Esophagus muscularis mucosa (tissue), 4 donors: Measurements from ENCODE around the gene MXI1. TPM values are rescaled to one million over a fixed set of nuclear protein-coding genes. Genes with fewer than 3 reads are reported as not detected.

Experiments used
- DNase-seq: peaks from one replicate; pipeline ENCODE4 v3.0.0-alpha.2; 2017; ENCODE audit errors: extremely low spot score
- H3K27ac ChIP-seq, 4 donors: fragments of 200-600 bp; sonication (generic); replicated peaks in 1 of 4; 1 replicate in 3 of 4; 2 replicates in 1 of 4; pipeline ENCODE4 v1.5.1; 2016 to 2019; ENCODE audit warnings: mild to moderate bottlenecking in 1 of 4
- H3K27me3 ChIP-seq, 4 donors: fragments of 200-600 bp; sonication (generic); one replicate each; pipeline versions ENCODE4 v1.5.1 to v1.6.0; 2016 to 2019
- H3K36me3 ChIP-seq, 4 donors: fragments of 200-600 bp; sonication (generic); one replicate each; pipeline ENCODE4 v1.5.1; 2016 to 2019
- H3K4me1 ChIP-seq, 4 donors: fragments of 200-600 bp; sonication (generic); one replicate each; pipeline ENCODE4 v1.5.1; 2016 to 2019
- H3K4me3 ChIP-seq, 4 donors: fragments of 200-600 bp; sonication (generic); 1 replicate in 2 of 4; 2 replicates in 2 of 4; pipeline ENCODE4 v1.5.1; 2016 to 2019; ENCODE audit warnings: mild to moderate bottlenecking in 4 of 4, moderate library complexity in 1 of 4
- H3K9me3 ChIP-seq, 4 donors: fragments of 200-600 bp; sonication (generic); 1 replicate in 3 of 4; 2 replicates in 1 of 4; pipeline ENCODE4 v1.5.1; 2016 to 2019
- EP300 ChIP-seq: sonication (generic); formaldehyde crosslinking; IDR thresholded peaks from one replicate; pipeline ENCODE4 v1.6.1; 2017; ENCODE audit warnings: antibody characterized with exemption
- POLR2A ChIP-seq: fragments of 450-650 bp; IDR thresholded peaks from one replicate; pipeline ENCODE4 v1.6.1; 2017; ENCODE audit warnings: antibody characterized with exemption, moderate library complexity, mild to moderate bottlenecking, low read depth
- POLR2AphosphoS5 ChIP-seq, 2 donors: sonication (generic); formaldehyde crosslinking; IDR thresholded peaks; one replicate each; pipeline ENCODE4 v1.6.1; 2017; ENCODE audit warnings: antibody characterized with exemption in 2 of 2
- WGBS: methylation state at CpG from one replicate; pipeline ENCODE4 v1.1.5; 2018; 5-methylcytosine and 5-hydroxymethylcytosine counted together
- intact Hi-C: fragments of 100-400 bp; cut with DNase I; formaldehyde crosslinking; loops from one replicate; pipeline ENCODE4 v1.15.1; 2023
- total RNA-seq, 4 donors: library from RNA; depleted of rRNA; stranded (reverse); fragments of >200 nt; gene quantifications; one replicate each; pipeline versions ENCODE4 v1.1.0 to v1.2.1, GENCODE V29; 2016
- TF ChIP-seq, protein P1 (sequence below), 3 experiments: fragments of 200-600 bp in 2 of 3; fragments of 450-650 bp in 1 of 3; sonication (generic) in 2 of 3; IDR thresholded peaks; one replicate each; pipeline ENCODE4 v1.5.1; 2017 to 2019; ENCODE audit warnings: antibody characterized with exemption in 3 of 3, mild to moderate bottlenecking in 2 of 3, moderate library complexity in 1 of 3

Gene MXI1
- total RNA-seq, 4 donors from 2014 or later = 198 to 292 (median 226) TPM

DNA sequence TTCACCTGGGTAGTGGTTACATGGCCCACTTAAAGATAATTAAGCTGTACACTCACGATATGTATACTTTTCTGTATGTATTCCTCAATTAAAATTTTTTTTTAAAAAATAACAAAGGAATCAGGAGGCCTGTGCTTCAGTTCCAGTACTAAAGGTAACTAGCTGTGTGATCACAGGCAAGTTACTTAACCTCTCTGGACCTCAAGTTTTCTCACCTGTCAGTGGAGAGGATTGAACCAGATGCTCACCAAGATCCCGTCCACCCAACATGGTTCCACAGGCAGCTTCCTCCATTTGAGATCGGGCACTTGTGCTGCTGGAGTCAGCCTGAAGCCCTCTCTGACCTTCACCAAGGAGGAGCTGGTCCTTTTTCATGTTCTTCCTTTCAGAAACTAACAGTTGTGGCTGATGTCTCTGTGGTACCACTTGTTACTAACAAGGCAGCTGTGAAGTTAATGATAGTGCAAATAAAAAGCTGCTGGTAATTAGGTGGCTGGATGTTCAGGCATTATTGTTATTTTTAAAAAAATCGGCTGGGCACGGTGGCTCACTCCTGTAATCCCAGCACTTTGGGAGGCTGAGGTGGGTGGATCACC, 126.8 kb downstream of the MXI1 start:
- peaks cover 0 to 19% (median 7%) of the 10 kb centered on the region in 4 donors for H3K9me3 ChIP-seq
- TF ChIP-seq POLR2AphosphoS5 (IDR thresholded peaks at IDR 0.05) = no peak
- no peak for TF ChIP-seq POLR2A
- TF ChIP-seq EP300 = no peak
- TF ChIP-seq, protein P1, sequence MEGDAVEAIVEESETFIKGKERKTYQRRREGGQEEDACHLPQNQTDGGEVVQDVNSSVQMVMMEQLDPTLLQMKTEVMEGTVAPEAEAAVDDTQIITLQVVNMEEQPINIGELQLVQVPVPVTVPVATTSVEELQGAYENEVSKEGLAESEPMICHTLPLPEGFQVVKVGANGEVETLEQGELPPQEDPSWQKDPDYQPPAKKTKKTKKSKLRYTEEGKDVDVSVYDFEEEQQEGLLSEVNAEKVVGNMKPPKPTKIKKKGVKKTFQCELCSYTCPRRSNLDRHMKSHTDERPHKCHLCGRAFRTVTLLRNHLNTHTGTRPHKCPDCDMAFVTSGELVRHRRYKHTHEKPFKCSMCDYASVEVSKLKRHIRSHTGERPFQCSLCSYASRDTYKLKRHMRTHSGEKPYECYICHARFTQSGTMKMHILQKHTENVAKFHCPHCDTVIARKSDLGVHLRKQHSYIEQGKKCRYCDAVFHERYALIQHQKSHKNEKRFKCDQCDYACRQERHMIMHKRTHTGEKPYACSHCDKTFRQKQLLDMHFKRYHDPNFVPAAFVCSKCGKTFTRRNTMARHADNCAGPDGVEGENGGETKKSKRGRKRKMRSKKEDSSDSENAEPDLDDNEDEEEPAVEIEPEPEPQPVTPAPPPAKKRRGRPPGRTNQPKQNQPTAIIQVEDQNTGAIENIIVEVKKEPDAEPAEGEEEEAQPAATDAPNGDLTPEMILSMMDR (IDR thresholded peaks at IDR 0.05) = no peak
- H3K27ac ChIP-seq = no peak overlapping the region
- no peaks in the 10 kb centered on the region for H3K27me3 ChIP-seq
- H3K4me3 ChIP-seq = no peak overlapping the region
- DNase-seq = no peak
- H3K36me3 ChIP-seq = no peaks in the 10 kb centered on the region
- peaks cover 9 to 18% (median 16%) of the 10 kb centered on the region in 4 donors for H3K4me1 ChIP-seq
- intact Hi-C loops = no loop called here
- 87% methylated on average over 5 of the region's 5 CpGs for WGBS

DNA sequence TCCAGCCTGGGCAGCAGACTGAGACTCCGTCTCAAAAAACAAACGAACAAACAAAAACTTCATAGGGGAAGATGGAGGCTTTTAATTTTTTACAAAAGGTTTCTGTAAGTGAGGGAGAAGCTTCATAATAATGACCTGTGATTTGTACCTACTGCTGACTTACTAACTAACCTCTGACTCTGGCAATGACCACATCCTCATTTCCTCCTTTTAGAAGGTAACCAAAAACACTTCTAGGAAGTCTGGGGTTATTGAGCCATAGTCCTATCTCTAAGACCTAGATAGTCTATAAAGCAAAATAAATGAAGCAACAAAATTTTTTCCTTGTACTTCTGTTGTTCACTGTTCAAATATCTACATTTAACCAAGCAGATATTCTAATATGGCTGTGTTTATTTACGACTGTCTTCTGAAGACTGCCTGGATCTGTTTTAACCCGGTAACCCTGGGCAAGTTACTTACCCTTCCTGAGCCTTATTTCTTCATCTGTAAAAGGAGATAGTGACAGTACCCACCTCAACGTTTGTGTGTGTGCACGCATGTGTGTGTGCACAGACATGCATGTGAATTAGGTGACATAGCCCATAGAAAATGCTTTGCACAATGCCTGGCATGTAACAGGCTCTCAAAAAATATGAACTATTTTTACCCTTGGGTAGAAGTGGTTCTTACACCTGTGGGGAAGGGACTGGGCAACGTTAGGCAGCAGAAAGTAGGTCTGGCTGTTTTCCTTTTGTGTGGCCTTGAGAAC, 128.1 kb downstream of the MXI1 start:
- intact Hi-C loops = no loop called here
- Histone ChIP-seq H3K36me3 (no peaks in the 10 kb centered on the region), H3K4me1 (peaks cover 9 to 18% (median 16%) of the 10 kb centered on the region in 4 donors), H3K9me3 (peaks cover 0 to 12% (median 5%) of the 10 kb centered on the region in 4 donors), H3K27me3 (no peaks in the 10 kb centered on the region), H3K4me3 (no peak overlapping the region), H3K27ac (peak overlapping the region; percentile 38 to 72 (median 58))
- no peak for DNase-seq
- TF ChIP-seq EP300 = no peak
- TF ChIP-seq, protein P1 (IDR thresholded peaks at IDR 0.05) = no peak
- TF ChIP-seq POLR2A = no peak
- TF ChIP-seq POLR2AphosphoS5 (IDR thresholded peaks at IDR 0.05) = no peak
- 64% methylated on average over 7 of the region's 7 CpGs for WGBS

DNA sequence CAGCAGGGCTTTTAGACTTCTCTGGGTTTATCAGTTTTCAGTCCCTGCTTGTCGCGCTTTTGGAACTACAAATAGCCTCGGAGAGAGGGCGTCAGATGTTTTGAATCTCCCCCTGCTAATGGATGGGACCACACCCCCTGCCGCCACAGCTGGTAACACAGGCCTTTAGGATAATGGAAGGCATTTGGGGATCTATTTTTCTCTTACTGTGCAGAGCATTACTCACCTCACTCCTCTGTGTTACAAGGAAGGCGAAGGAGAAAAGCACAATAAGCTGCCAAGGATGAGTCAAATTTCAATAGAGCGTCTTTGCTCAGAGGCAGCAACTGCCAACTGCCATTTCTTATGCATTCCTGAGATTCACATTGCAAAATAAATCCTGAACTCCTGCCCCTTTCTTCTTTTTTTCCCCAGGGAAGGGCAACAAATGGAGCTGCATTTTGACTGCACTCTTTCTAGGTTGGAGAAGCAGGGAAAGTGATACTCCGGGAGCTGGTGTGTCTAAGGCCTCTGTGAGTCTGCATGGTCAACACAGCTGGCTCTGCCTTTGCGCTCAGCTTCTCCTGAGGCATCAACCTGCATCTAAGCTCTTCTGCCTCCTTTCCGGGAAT, 128.8 kb downstream of the MXI1 start:
- DNase-seq = no peak
- H3K4me1 ChIP-seq = peaks cover 9 to 18% (median 16%) of the 10 kb centered on the region in 4 donors
- TF ChIP-seq POLR2AphosphoS5 (IDR thresholded peaks at IDR 0.05) (peak; percentile 27 to 67), EP300 (no peak)
- TF ChIP-seq, protein P1 (IDR thresholded peaks at IDR 0.05) = no peak
- peaks cover 0 to 5% (median 2%) of the 10 kb centered on the region in 4 donors for H3K9me3 ChIP-seq
- H3K27ac ChIP-seq = peak overlapping the region; percentile 38 to 72 (median 65)
- intact Hi-C loops = no loop called here
- no peak overlapping the region for H3K4me3 ChIP-seq
- 47% methylated on average over 10 of the region's 10 CpGs for WGBS
- H3K27me3 ChIP-seq = no peaks in the 10 kb centered on the region
- H3K36me3 ChIP-seq = no peaks in the 10 kb centered on the region

Other genes starting within 250 kb of the MXI1 start
- 100 to 1,000 TPM in 2 of 4 donors, 10 to 100 TPM in 2; 60.1 to 228 (median 99.2) TPM for gene ADD3, start 199.6 kb upstream of the MXI1 start, total RNA-seq
- 10 to 100 TPM in 2 of 4 donors, 1 to 10 TPM in 2; 9.7 to 17.0 (median 13.1) TPM for gene SMNDC1, start 97.3 kb downstream of the MXI1 start, total RNA-seq